RWPE1 (cell line): ENCODE results near the gene SPATC1L.

Source experiments
- CTCF ChIA-PET: fragments of 350-600 bp; sonication (Branson Sonifier 250); formaldehyde crosslinking; extraction: SDS; loops from one replicate; lab custom pipeline; 2021; lab: Yijun Ruan, JAX
- POLR2A ChIA-PET: fragments of 400-600 bp; formaldehyde crosslinking; extraction: SDS; loops from one replicate; lab custom pipeline; 2020; ENCODE audit warnings: antibody characterized with exemption; ENCODE audit not compliant: low non-redundant PET; lab: Yijun Ruan, JAX
- DNase-seq: peaks from one replicate; pipeline ENCODE4 v3.0.0; 2012; ENCODE audit warnings: low spot score
- H3K27ac ChIP-seq: fragments of 450-650 bp; 2 replicates; pipeline ENCODE4 v1.5.1; 2017
- TF ChIP-seq, protein P1 (sequence below): fragments of 450-650 bp; conservative IDR thresholded peaks from 2 replicates; pipeline ENCODE4 v1.5.1; 2017; ENCODE audit warnings: low read depth, mild to moderate bottlenecking

SPATC1L gene

DNA sequence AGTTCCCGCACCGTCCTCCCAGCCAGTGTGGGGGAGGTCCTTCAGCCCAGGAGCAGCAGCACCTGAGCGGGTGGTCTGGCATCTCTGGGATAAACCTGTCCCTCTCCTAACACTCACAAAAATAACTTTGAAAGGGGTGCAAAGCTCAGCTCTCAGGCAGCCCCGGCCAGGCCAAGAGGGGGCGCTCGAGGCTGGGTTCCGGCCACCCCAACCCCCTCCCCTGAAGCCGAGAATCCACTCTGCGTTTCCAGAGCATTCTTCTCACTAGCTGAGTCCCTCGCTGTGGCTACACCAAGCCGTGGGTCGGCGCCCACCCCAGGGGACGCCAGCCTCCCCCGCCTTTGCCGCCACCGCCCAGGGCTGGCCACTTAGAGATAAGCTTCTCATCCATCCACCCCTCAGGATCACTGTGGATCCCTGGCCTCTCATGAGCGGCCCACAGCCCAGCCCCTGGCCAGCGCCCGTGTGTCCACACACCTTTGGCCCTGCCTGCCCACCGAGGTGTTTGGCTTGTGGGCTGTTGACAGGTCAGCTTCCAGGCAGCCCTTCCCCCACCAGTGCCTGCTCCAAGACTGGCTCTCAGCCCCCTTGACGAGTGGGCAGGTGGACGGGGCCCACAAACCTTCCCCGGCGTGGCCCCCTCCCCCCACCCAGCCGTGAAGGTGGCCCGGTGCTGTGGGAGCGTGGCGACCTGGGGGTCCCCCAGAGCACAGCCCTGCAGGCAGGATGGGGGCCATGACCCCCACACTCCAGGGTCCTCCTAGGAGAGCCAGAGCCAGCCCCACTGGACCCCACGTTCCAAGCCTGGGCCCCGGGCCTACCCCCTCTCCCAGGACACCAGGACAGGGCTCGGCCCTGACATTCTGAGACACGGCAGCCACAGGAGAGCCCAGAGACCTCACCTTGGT is 30.8 kb downstream of the SPATC1L start:
- no peak overlapping the region for H3K27ac ChIP-seq
- no peak for DNase-seq
- CTCF ChIA-PET = interaction anchor here (0.5 to 1.2 kb wide), 7 partner anchors 10 to 358 kb away, joined by 3 to 4 read pairs (median 3); no protein-coding TSS in a partner anchor
- TF ChIP-seq, protein P1, sequence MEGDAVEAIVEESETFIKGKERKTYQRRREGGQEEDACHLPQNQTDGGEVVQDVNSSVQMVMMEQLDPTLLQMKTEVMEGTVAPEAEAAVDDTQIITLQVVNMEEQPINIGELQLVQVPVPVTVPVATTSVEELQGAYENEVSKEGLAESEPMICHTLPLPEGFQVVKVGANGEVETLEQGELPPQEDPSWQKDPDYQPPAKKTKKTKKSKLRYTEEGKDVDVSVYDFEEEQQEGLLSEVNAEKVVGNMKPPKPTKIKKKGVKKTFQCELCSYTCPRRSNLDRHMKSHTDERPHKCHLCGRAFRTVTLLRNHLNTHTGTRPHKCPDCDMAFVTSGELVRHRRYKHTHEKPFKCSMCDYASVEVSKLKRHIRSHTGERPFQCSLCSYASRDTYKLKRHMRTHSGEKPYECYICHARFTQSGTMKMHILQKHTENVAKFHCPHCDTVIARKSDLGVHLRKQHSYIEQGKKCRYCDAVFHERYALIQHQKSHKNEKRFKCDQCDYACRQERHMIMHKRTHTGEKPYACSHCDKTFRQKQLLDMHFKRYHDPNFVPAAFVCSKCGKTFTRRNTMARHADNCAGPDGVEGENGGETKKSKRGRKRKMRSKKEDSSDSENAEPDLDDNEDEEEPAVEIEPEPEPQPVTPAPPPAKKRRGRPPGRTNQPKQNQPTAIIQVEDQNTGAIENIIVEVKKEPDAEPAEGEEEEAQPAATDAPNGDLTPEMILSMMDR = peak; percentile 76
- POLR2A ChIA-PET = no interaction called here

DNA sequence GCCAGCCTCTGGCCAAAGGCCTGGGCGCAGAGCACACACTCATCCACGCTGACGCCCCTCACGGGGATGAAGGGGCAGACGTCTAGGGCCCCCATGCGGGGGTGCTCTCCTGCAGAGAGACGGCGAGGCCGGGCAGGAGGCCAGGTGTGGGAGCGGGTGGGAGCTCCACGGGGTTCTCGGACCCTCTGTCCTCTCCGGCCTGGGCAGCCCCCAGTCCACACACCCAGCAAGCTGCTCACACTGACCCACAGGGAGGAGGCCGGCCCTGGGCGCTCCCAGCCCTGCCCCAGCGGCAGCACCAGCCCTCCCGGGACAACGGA is 31.4 kb downstream of the SPATC1L start:
- ChIA-PET CTCF (interaction anchor here (0.6 to 1.2 kb wide), 6 partner anchors 73 to 359 kb away, joined by 3 to 5 read pairs (median 4); no protein-coding TSS in a partner anchor), POLR2A (no interaction called here)
- H3K27ac ChIP-seq = no peak overlapping the region
- TF ChIP-seq, protein P1 = no peak
- no peak for DNase-seq

DNA sequence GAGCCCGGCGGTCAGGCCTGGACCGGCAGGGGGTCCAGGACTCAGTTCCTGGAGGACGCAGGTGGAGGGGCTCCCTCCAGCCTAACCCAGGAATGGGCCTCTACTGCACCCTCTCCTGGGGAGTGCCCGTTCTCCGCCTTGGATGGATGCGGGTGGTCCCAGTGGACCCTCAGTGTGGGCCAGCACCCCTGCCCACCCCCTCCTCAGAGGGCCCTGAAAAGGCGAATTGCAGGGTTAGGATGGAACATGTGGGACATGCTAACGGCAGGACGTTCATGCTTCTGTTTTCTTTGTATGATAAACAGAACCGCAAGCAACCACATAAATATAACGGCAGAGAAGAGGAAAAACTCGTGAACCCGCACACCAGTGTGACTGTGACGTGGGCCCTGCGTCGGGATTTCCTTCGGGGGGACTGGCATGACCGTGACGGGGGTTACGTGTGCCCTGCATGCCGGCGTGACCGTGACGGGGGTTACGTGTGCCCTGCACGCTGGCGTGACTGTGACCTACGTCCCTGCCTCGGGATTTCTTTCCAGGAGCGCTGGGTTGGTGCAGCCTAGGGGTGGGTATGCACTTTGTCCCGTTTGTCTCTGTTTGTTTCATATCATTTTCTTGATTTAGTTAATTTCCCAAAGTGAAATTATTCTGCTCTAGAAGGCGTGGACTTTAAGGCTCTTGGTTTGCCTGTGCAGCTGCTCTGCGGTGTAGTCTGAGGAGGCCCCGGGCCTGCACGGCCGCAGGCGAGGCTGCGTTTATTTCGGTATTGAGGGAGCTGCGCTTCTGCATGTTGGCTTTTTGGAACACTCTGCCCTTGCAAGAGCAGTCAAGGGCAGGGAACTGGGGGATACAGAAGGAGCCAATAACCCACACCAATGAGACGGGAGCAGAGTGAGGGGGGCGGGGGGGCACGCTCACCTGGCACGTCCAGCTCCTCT is 32.0 kb downstream of the SPATC1L start:
- ChIA-PET CTCF (interaction anchor here (0.6 to 1.2 kb wide), 5 partner anchors 74 to 359 kb away, joined by 3 to 5 read pairs (median 3); no protein-coding TSS in a partner anchor), POLR2A (no interaction called here)
- no peak for DNase-seq
- TF ChIP-seq, protein P1 = no peak
- H3K27ac ChIP-seq = no peak overlapping the region

DNA sequence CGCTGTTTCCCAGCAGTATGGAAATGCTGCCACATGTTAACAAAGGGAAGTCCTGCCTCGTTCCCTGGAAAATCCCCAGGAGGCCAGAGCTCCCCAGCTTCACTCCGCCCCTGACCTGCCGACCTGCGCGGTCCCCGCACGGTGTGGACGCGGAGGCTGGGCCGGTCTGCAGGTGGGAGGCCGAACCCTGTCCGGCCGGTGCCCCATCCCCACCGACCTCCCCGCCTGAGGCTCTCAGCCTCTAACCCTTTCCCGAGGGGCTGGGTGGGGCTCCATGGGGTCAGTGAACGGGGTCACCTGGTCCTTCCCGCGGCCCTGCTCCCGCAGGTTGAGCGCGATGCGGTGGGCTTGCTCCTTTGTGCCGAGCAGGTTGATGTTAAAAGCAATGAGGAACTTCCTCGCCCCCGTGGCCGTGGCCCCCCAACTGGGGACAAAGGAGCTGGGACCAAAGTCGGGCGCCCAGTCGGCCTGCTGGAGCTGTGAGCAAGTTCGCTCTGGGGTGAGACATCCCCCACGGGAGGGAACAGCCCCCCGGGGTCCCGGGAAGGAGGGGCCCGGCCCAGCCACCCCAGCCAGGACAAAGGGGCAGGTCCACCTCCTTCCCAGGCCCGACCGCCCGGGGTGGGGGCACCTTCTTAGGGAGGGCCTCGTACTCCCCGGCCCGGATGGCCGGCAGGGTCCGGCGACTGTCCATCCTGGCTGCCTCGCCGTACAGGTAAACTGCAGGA is 32.8 kb downstream of the SPATC1L start:
- H3K27ac ChIP-seq = no peak overlapping the region
- TF ChIP-seq, protein P1 = no peak
- CTCF ChIA-PET = no interaction called here
- POLR2A ChIA-PET = no interaction called here
- DNase-seq = no peak

DNA sequence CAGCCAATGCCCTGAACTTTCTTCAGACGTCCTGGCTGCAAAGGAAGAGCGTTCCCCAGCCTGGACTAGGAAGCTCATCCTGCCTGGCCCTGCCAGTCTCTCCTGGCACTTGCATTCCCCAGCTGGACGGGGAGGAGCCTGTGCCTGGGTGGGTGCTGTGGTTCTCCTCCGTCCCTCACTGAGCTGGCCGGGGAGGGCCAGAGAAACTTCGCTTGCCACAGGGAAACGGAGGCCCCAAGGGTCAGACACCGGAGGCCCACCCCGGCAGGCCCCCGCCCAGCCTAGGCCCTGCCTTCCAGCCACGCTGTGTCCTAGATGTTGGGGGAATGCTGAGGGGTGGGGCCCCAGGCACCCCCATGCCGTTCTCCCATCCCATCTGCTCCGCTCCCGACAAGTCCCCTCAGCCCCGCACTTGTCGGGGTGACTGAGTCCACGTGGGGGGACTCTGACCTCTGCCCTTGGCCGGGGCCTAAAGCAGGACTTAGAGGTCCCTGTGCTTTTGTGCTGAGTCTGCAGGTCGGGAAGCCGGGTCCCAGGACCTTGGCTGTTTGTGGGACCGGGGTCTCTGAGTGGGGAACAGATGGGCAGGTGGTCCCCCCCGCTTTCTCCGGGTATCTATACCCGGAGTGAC is 33.7 kb downstream of the SPATC1L start:
- H3K27ac ChIP-seq = no peak overlapping the region
- ChIA-PET CTCF (no interaction called here), POLR2A (no interaction called here)
- no peak for DNase-seq
- TF ChIP-seq, protein P1 = no peak
